ENCODE measurements around the gene PLLP. TPM values are rescaled to one million over a fixed set of nuclear protein-coding genes. Genes with fewer than 3 reads are reported as not detected.

Gene PLLP
- total and polyA plus RNA-seq, 10 of the 15 experiments (the other 5 are each of a cell fraction or from before 2014, with no cell fraction given) = 0.21 to 5.8 (median 0.67) TPM

DNA sequence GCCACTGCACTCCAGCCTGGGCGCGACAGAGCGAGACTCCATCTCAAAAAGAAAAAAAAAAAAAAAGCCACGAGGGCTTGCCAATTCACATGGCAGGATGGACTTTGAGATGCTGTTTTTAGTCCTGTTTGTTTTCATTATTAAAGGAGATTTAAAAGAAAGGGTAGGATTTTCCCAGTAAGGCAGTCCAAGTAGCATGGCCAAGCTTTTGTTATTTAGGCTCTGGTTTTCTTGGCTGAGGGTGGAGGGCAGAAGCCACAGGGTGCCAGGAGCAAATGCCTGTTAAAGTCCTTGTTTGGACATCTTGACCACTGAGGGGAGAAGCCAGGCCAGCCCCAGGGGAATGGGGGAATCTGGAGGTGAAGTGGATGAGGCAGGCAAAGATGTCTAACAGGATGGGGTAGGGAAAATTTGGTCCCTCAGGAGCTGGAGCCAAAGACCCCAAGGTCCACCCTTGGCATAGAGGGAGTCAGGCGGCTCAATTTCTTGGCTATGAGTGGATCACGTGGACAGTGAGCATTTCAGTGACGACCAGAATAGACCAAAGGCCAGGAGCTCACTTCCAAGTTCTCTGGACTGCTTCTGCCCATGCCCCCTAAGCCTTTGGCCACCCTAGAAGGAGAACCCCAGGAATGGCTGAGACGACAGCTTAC, 20.8 kb upstream of the PLLP start:
- Histone ChIP-seq H3K36me3 (ENCODE audit: control insufficient read depth in 2 of 2, insufficient read depth in 2 of 2, low read length in 1 of 2) (no peaks in the 10 kb centered on the region), H3K4me3 (no peak overlapping the region), H4K20me1 (ENCODE audit: control insufficient read depth, insufficient read depth) (no peaks in the 10 kb centered on the region), H3K79me2 (ENCODE audit: control insufficient read depth, insufficient read depth, low read length) (no peaks in the 10 kb centered on the region), H3K9me3 (replicated peaks; ENCODE audit: control insufficient read depth, insufficient read depth, low read length) (no peaks in the 10 kb centered on the region), H3K4me2 (ENCODE audit: control insufficient read depth, insufficient read depth) (no peak overlapping the region), H2AFZ (ENCODE audit: control insufficient read depth, low read depth, low read length) (no peak overlapping the region), H3K27ac (ENCODE audit: control insufficient read depth, insufficient read depth) (no peak overlapping the region), H3K27me3 (replicated peaks in 1 of 2; ENCODE audit: control insufficient read depth in 2 of 2, insufficient read depth in 2 of 2, low read length in 1 of 2) (no peaks in the 10 kb centered on the region), H3K4me1 (ENCODE audit: control insufficient read depth, insufficient read depth, low read length) (peaks cover 18% of the 10 kb centered on the region), H3K9ac (ENCODE audit: control insufficient read depth, insufficient read depth, low read length) (no peak overlapping the region)
- ChIA-PET POLR2A (interaction anchor here (0.6 to 7.0 kb wide), 5 partner anchors 11 to 124 kb away, joined by 3 to 65 read pairs (median 3); no protein-coding TSS in a partner anchor), SMC1A (ENCODE audit: uncharacterized antibody, unreplicated experiment) (interaction anchor here (0.9 to 8.7 kb wide), 10 partner anchors 9 to 113 kb away, joined by 3 to 283 read pairs (median 10); no protein-coding TSS in a partner anchor), CTCF (interaction anchor here (0.9 to 15.8 kb wide), 4 partner anchors 9 to 113 kb away, joined by 3 to 632 read pairs (median 33); no protein-coding TSS in a partner anchor), RAD21 (ENCODE audit: unreplicated experiment) (interaction anchor here (0.8 to 9.2 kb wide), 7 partner anchors 9 to 114 kb away, joined by 3 to 293 read pairs (median 5); no protein-coding TSS in a partner anchor)
- in situ Hi-C loops (cut with MboI) (no loop called here), intact Hi-C loops (cut with micrococcal nuclease; ENCODE audit: unreplicated experiment) (no loop called here)
- no peak for DNase-seq (ENCODE audit: low read depth, low spot score)
- 83% methylated on average over 8 of the region's 8 CpGs for WGBS (ENCODE audit: insufficient coverage, insufficient replicate concordance, low lambda C conversion rate, missing lambda C conversion rate)
- FAIRE-seq = no peak
- no peak for ATAC-seq
- no peak for TF ChIP-seq SP1 (IDR thresholded peaks at IDR 0.05; ENCODE audit: low read depth, low read length)
- no peak for TF ChIP-seq EP300 (IDR thresholded peaks at IDR 0.05; ENCODE audit: borderline replicate concordance in 1 of 2, control insufficient read depth in 1 of 2, low read depth in 2 of 2, low read length in 2 of 2)
- TF ChIP-seq RAD21 (IDR thresholded peaks at IDR 0.05; ENCODE audit: insufficient read depth, low read depth, low read length) = no peak
- TF ChIP-seq ZBTB11 (CRISPR knock-in tag; IDR thresholded peaks at IDR 0.05) = no peak
- TF ChIP-seq, protein P1, sequence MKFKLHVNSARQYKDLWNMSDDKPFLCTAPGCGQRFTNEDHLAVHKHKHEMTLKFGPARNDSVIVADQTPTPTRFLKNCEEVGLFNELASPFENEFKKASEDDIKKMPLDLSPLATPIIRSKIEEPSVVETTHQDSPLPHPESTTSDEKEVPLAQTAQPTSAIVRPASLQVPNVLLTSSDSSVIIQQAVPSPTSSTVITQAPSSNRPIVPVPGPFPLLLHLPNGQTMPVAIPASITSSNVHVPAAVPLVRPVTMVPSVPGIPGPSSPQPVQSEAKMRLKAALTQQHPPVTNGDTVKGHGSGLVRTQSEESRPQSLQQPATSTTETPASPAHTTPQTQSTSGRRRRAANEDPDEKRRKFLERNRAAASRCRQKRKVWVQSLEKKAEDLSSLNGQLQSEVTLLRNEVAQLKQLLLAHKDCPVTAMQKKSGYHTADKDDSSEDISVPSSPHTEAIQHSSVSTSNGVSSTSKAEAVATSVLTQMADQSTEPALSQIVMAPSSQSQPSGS (IDR thresholded peaks at IDR 0.05; ENCODE audit: low read length) = no peak
- TF ChIP-seq SKIL (IDR thresholded peaks at IDR 0.05; ENCODE audit: low read depth, poor library complexity, severe bottlenecking) = no peak
- no peak for TF ChIP-seq RBBP5 (conservative IDR thresholded peaks at IDR 0.05)
- TF ChIP-seq USF1 (IDR thresholded peaks at IDR 0.05; ENCODE audit: borderline replicate concordance, extremely low read length, insufficient read depth, low read depth, low read length) = no peak
- TF ChIP-seq CREB1 (IDR thresholded peaks at IDR 0.05; ENCODE audit: low read depth) = no peak
- no peak for TF ChIP-seq HDGF (IDR thresholded peaks at IDR 0.05)
- no peak for TF ChIP-seq DPF2 (IDR thresholded peaks at IDR 0.05)
- no peak for TF ChIP-seq NRF1 (conservative IDR thresholded peaks at IDR 0.05; ENCODE audit: low read depth, low read length)
- TF ChIP-seq SUZ12 (IDR thresholded peaks at IDR 0.05; ENCODE audit: unreplicated experiment) = no peak
- BruUV-seq (replicated peaks) = no TSS peak
